K562 (cell line): Measurements from ENCODE around the gene TESK2.
"Not testable (repeated sequence)": the region's sequence is repeated elsewhere in the genome, so short reads cannot be mapped to it uniquely, and the experiment has no call there.

Experiments
- BRF1 ChIP-seq: IDR thresholded peaks from 3 replicates; pipeline ENCODE4 v1.6.1; 2011; ENCODE audit warnings: borderline replicate concordance, mild to moderate bottlenecking; ENCODE audit not compliant: insufficient read length; ENCODE audit errors: extremely low read depth
- NCOR1 ChIP-seq: fragments of 450-650 bp; IDR thresholded peaks from 2 replicates; pipeline ENCODE4 v1.6.1; 2016; ENCODE audit warnings: mild to moderate bottlenecking, moderate library complexity
- NFYB ChIP-seq: IDR thresholded peaks from 2 replicates; pipeline ENCODE4 v1.6.1; 2011; ENCODE audit warnings: mild to moderate bottlenecking, moderate library complexity; ENCODE audit not compliant: insufficient read length; ENCODE audit errors: extremely low read depth
- POLR2A ChIP-seq: fragments of 450-650 bp; conservative IDR thresholded peaks from 2 replicates; pipeline ENCODE4 v1.6.1; 2016
- POLR2AphosphoS5 ChIP-seq: IDR thresholded peaks from 2 replicates; pipeline ENCODE4 v1.6.1; 2011; ENCODE audit warnings: mild to moderate bottlenecking, low read depth, low read length, moderate library complexity; ENCODE audit not compliant: control insufficient read depth, insufficient read depth
- RBM34 ChIP-seq: fragments of 200-400 bp; formaldehyde crosslinking; IDR thresholded peaks from 2 replicates; pipeline ENCODE4 v1.6.1; 2018; ENCODE audit warnings: low read length, borderline replicate concordance; ENCODE audit not compliant: insufficient read depth
- SMARCA5 ChIP-seq: fragments of 450-650 bp; IDR thresholded peaks from 2 replicates; pipeline ENCODE4 v1.6.1; 2016
- TBL1XR1 ChIP-seq, 2 experiments: IDR thresholded peaks; 2 replicates each; pipeline ENCODE4 v1.6.1; 2012; ENCODE audit warnings: improper control_type of control experiment in 2 of 2, low read length in 2 of 2, mild to moderate bottlenecking in 1 of 2
- TF ChIP-seq, protein P1 (sequence below): fragments of 250-450 bp; sonication (Bioruptor Pico); IDR thresholded peaks from 2 replicates; pipeline ENCODE4 v1.8.0; 2021; ENCODE audit warnings: mild to moderate bottlenecking, moderate library complexity
- TF ChIP-seq, protein P2 (sequence below): fragments of 450-650 bp; IDR thresholded peaks from 2 replicates; pipeline ENCODE4 v1.6.1; 2017; ENCODE audit warnings: mild to moderate bottlenecking, moderate library complexity

DNA sequence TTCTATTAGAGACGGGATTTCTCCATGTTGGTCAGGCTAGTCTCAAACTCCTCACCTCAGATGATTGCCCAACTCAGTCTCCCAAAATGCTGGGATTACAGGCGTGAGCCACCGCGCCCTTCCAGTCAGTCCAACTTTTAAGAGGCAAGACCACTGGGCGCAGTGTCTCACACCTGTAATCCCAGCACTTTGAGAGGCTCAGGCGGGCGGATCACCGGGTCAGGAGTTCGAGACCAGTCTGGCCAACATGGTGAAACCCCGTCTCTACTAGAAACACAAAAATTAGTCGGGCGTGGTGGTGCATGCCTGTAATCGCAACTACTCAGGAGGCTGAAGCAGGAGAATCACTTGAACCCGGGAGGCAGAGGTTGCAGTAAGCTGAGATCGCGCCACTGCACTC lies 28.8 kb upstream of the TESK2 start:
- TF ChIP-seq RBM34; NCOR1; SMARCA5; NFYB; TBL1XR1 (IDR thresholded peaks at IDR 0.05; ENCODE audit: low read length in 2 of 2); POLR2AphosphoS5; BRF1; POLR2A: not testable (repeated sequence)
- TF ChIP-seq, protein P1, sequence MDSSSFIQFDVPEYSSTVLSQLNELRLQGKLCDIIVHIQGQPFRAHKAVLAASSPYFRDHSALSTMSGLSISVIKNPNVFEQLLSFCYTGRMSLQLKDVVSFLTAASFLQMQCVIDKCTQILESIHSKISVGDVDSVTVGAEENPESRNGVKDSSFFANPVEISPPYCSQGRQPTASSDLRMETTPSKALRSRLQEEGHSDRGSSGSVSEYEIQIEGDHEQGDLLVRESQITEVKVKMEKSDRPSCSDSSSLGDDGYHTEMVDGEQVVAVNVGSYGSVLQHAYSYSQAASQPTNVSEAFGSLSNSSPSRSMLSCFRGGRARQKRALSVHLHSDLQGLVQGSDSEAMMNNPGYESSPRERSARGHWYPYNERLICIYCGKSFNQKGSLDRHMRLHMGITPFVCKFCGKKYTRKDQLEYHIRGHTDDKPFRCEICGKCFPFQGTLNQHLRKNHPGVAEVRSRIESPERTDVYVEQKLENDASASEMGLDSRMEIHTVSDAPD (CRISPR knock-in tag): not testable (repeated sequence)
- TF ChIP-seq, protein P2, sequence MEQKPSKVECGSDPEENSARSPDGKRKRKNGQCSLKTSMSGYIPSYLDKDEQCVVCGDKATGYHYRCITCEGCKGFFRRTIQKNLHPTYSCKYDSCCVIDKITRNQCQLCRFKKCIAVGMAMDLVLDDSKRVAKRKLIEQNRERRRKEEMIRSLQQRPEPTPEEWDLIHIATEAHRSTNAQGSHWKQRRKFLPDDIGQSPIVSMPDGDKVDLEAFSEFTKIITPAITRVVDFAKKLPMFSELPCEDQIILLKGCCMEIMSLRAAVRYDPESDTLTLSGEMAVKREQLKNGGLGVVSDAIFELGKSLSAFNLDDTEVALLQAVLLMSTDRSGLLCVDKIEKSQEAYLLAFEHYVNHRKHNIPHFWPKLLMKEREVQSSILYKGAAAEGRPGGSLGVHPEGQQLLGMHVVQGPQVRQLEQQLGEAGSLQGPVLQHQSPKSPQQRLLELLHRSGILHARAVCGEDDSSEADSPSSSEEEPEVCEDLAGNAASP: not testable (repeated sequence)
